ENCODE measurements around the gene FYN.

DNA sequence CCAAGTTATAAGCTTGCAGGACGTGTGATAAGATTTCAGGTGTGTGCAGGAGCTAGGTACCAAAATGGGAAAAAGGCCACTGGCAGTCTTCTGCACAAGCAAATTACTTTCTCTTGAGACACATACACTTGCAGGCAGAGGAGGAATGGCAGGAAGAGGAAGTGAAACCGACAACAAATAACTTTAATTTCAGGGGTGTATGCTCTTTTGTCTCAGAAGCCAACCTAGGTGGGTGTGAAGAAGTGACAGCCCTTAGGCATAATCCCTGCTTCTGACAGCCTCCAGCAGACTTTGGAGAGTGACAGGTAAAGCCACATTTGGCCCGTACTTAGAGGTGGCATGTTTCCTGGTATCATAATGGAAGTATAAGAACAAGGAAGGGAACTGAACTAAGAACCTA, 148.7 kb downstream of the FYN start:
- TF ChIP-seq, protein P1, sequence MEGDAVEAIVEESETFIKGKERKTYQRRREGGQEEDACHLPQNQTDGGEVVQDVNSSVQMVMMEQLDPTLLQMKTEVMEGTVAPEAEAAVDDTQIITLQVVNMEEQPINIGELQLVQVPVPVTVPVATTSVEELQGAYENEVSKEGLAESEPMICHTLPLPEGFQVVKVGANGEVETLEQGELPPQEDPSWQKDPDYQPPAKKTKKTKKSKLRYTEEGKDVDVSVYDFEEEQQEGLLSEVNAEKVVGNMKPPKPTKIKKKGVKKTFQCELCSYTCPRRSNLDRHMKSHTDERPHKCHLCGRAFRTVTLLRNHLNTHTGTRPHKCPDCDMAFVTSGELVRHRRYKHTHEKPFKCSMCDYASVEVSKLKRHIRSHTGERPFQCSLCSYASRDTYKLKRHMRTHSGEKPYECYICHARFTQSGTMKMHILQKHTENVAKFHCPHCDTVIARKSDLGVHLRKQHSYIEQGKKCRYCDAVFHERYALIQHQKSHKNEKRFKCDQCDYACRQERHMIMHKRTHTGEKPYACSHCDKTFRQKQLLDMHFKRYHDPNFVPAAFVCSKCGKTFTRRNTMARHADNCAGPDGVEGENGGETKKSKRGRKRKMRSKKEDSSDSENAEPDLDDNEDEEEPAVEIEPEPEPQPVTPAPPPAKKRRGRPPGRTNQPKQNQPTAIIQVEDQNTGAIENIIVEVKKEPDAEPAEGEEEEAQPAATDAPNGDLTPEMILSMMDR (IDR thresholded peaks at IDR 0.05): no peak
- TF ChIP-seq POLR2A (IDR thresholded peaks at IDR 0.05): no peak
